Kidney glomerular epithelial cell (primary cell): Measurements from ENCODE around the gene LTN1.

Experiments
- DNase-seq: peaks from one replicate; lab custom pipeline; 2025; lab: John Stamatoyannopoulos, UW

Gene LTN1

GRCh38 chr21:28923439-28923975, 69.2 kb downstream of the LTN1 start:
- DNase-seq, result no peak

- no peak for DNase-seq
These were observed 70.3 kb downstream of the LTN1 start for GRCh38 chr21:28922368-28922767.

GRCh38 chr21:28916150-28916893, 76.4 kb downstream of the LTN1 start:
- no peak for DNase-seq

GRCh38 chr21:28913071-28913470, 79.6 kb downstream of the LTN1 start:
- DNase-seq, result no peak

GRCh38 chr21:28910280-28910887, 82.3 kb downstream of the LTN1 start:
- no peak for DNase-seq

- no peak for DNase-seq
These were observed 84.3 kb downstream of the LTN1 start for GRCh38 chr21:28908351-28908750.

- DNase-seq, result no peak
These were observed 85.8 kb downstream of the LTN1 start for GRCh38 chr21:28906841-28907240.

GRCh38 chr21:28906236-28906635, 86.4 kb downstream of the LTN1 start:
- no peak for DNase-seq

GRCh38 chr21:28904961-28905435, 87.7 kb downstream of the LTN1 start:
- DNase-seq, result no peak

GRCh38 chr21:28903448-28903847, 89.2 kb downstream of the LTN1 start:
- no peak for DNase-seq

- DNase-seq, result no peak
These were observed 92.2 kb downstream of the LTN1 start for GRCh38 chr21:28900481-28900880.

GRCh38 chr21:28899744-28900143, 92.9 kb downstream of the LTN1 start:
- DNase-seq, result no peak

GRCh38 chr21:28899220-28899619, 93.5 kb downstream of the LTN1 start:
- no peak for DNase-seq

GRCh38 chr21:28893687-28894086, 99.0 kb downstream of the LTN1 start:
- DNase-seq, result no peak

GRCh38 chr21:28892199-28893111, 100.2 kb downstream of the LTN1 start:
- DNase-seq, result no peak

GRCh38 chr21:28885853-28886177, 106.9 kb downstream of the LTN1 start:
- DNase-seq, result no peak

GRCh38 chr21:28884976-28885852, 107.5 kb downstream of the LTN1 start:
- peak; percentile 94 for DNase-seq

- DNase-seq, result no peak
These were observed 108.2 kb downstream of the LTN1 start for GRCh38 chr21:28884481-28884880.

GRCh38 chr21:28883931-28884330, 108.7 kb downstream of the LTN1 start:
- no peak for DNase-seq

GRCh38 chr21:28882345-28882744, 110.3 kb downstream of the LTN1 start:
- DNase-seq, result no peak
